ENCODE data around the gene CLMN. TPM values are rescaled to one million over a fixed set of nuclear protein-coding genes. Genes with fewer than 3 reads are reported as not detected.

Gene CLMN
- total RNA-seq, 1 experiment from 2014 or later: 111 TPM

DNA sequence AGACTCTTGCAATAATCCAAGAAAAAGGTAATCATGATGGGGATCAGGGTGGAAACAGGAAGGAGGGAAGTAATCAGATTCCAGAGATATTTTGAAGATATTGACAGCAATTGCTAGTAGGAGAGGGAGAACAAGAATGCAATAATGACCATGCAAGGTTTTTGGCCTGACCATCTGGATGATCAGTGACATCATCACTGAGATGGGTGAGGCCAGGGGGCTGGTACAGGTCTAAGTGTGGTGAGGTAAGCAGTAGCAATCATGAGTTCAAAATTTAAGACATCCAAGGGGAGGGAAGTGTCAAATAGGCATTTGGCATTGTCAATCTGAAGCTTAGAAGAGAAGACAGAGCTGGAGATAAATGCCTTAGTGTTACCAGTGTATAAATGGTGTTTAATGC lies 24.8 kb upstream of the CLMN start:
- no peaks in the 10 kb centered on the region for H3K27me3 Mint-ChIP-seq (ENCODE audit: unreplicated experiment)
- H3K9me3 Mint-ChIP-seq (ENCODE audit: low read depth, unreplicated experiment): peaks cover 7% of the 10 kb centered on the region
- BruUV-seq (replicated peaks): no TSS peak
- H3K4me3 Mint-ChIP-seq (ENCODE audit: low read depth, unreplicated experiment): no peak overlapping the region
- intact Hi-C loops (cut with micrococcal nuclease; ENCODE audit: unreplicated experiment): no loop called here
- no peaks in the 10 kb centered on the region for H3K36me3 Mint-ChIP-seq (ENCODE audit: insufficient read depth, unreplicated experiment)
- CTCF ChIA-PET: no interaction called here
- TF ChIP-seq, protein P1, sequence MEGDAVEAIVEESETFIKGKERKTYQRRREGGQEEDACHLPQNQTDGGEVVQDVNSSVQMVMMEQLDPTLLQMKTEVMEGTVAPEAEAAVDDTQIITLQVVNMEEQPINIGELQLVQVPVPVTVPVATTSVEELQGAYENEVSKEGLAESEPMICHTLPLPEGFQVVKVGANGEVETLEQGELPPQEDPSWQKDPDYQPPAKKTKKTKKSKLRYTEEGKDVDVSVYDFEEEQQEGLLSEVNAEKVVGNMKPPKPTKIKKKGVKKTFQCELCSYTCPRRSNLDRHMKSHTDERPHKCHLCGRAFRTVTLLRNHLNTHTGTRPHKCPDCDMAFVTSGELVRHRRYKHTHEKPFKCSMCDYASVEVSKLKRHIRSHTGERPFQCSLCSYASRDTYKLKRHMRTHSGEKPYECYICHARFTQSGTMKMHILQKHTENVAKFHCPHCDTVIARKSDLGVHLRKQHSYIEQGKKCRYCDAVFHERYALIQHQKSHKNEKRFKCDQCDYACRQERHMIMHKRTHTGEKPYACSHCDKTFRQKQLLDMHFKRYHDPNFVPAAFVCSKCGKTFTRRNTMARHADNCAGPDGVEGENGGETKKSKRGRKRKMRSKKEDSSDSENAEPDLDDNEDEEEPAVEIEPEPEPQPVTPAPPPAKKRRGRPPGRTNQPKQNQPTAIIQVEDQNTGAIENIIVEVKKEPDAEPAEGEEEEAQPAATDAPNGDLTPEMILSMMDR (IDR thresholded peaks at IDR 0.05; ENCODE audit: unreplicated experiment): no peak
- H3K4me1 Mint-ChIP-seq (ENCODE audit: low read depth, unreplicated experiment): peaks cover 29% of the 10 kb centered on the region
- H3K27ac Mint-ChIP-seq (ENCODE audit: unreplicated experiment): no peak overlapping the region
- DNase-seq: no peak

GRCh38 chr14:95341564-95341963 lies 21.9 kb upstream of the CLMN start:
- DNase-seq: no peak
- H3K27ac Mint-ChIP-seq (ENCODE audit: unreplicated experiment): no peak overlapping the region
- no TSS peak for BruUV-seq (replicated peaks)
- CTCF ChIA-PET: interaction anchor here (1.2 kb wide), 1 partner anchor 22 kb away, joined by 5 read pairs; no protein-coding TSS in a partner anchor
- peaks cover 33% of the 10 kb centered on the region for H3K4me1 Mint-ChIP-seq (ENCODE audit: low read depth, unreplicated experiment)
- peaks cover 8% of the 10 kb centered on the region for H3K27me3 Mint-ChIP-seq (ENCODE audit: unreplicated experiment)
- intact Hi-C loops (cut with micrococcal nuclease; ENCODE audit: unreplicated experiment): no loop called here
- TF ChIP-seq, protein P1 (IDR thresholded peaks at IDR 0.05; ENCODE audit: unreplicated experiment): no peak
- H3K4me3 Mint-ChIP-seq (ENCODE audit: low read depth, unreplicated experiment): no peak overlapping the region
- H3K36me3 Mint-ChIP-seq (ENCODE audit: insufficient read depth, unreplicated experiment): no peaks in the 10 kb centered on the region
- peaks cover 10% of the 10 kb centered on the region for H3K9me3 Mint-ChIP-seq (ENCODE audit: low read depth, unreplicated experiment)

GRCh38 chr14:95341115-95341514 lies 21.4 kb upstream of the CLMN start:
- BruUV-seq (replicated peaks): no TSS peak
- Mint-ChIP-seq H3K27ac (ENCODE audit: unreplicated experiment) (no peak overlapping the region), H3K27me3 (ENCODE audit: unreplicated experiment) (peaks cover 13% of the 10 kb centered on the region), H3K4me1 (ENCODE audit: low read depth, unreplicated experiment) (peaks cover 33% of the 10 kb centered on the region), H3K36me3 (ENCODE audit: insufficient read depth, unreplicated experiment) (no peaks in the 10 kb centered on the region), H3K9me3 (ENCODE audit: low read depth, unreplicated experiment) (peaks cover 11% of the 10 kb centered on the region), H3K4me3 (ENCODE audit: low read depth, unreplicated experiment) (no peak overlapping the region)
- no peak for DNase-seq
- intact Hi-C loops (cut with micrococcal nuclease; ENCODE audit: unreplicated experiment): no loop called here
- TF ChIP-seq, protein P1 (IDR thresholded peaks at IDR 0.05; ENCODE audit: unreplicated experiment): no peak
- CTCF ChIA-PET: interaction anchor here (1.2 kb wide), 1 partner anchor 22 kb away, joined by 5 read pairs; no protein-coding TSS in a partner anchor

DNA sequence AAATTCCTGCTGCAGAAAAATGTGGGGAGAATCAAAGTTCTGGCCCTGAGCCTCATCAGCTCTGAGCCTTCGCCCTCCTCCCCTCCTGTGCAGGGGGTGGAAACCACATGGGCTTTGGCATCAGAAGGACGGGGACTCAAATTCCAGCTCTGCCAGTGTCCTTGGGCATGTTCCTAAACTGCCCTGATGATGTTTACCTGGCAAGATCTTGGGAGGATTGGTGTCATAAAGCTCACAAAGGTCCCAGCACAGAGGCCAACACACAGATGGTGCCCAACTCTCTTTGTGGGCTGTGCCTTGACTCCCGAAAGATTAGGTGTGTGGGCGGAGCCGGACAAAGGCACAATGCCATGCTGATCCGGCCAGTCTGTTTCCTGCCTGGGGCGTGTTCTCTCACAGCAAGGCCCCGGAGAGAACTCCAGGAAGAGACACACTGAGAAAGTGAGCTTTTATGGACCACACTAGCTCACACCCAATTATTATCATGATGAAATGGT lies 20.5 kb upstream of the CLMN start:
- intact Hi-C loops (cut with micrococcal nuclease; ENCODE audit: unreplicated experiment): no loop called here
- Mint-ChIP-seq H3K4me3 (ENCODE audit: low read depth, unreplicated experiment) (no peak overlapping the region), H3K27ac (ENCODE audit: unreplicated experiment) (peak overlapping the region; percentile 16), H3K4me1 (ENCODE audit: low read depth, unreplicated experiment) (peaks cover 33% of the 10 kb centered on the region), H3K27me3 (ENCODE audit: unreplicated experiment) (peaks cover 16% of the 10 kb centered on the region), H3K9me3 (ENCODE audit: low read depth, unreplicated experiment) (peaks cover 11% of the 10 kb centered on the region), H3K36me3 (ENCODE audit: insufficient read depth, unreplicated experiment) (no peaks in the 10 kb centered on the region)
- peak; percentile 61 for DNase-seq
- TF ChIP-seq, protein P1 (IDR thresholded peaks at IDR 0.05; ENCODE audit: unreplicated experiment): no peak
- CTCF ChIA-PET: interaction anchor here (1.2 kb wide), 1 partner anchor 21 kb away, joined by 5 read pairs; no protein-coding TSS in a partner anchor
- BruUV-seq (replicated peaks): no TSS peak

All from Calu3 (cell line).